GM19043 (cell line): ENCODE measurements around the gene CAPN5.
"Not testable (repeated sequence)": the region's sequence is repeated elsewhere in the genome, so short reads cannot be mapped to it uniquely, and the experiment has no call there.

Experiments
- ATAC-seq: cut with Tn5 transposase; IDR thresholded peaks from one replicate; pipeline ENCODE4 v1.9.1; 2021; ENCODE audit warnings: low read depth; ENCODE audit not compliant: unreplicated experiment

CAPN5 gene

DNA sequence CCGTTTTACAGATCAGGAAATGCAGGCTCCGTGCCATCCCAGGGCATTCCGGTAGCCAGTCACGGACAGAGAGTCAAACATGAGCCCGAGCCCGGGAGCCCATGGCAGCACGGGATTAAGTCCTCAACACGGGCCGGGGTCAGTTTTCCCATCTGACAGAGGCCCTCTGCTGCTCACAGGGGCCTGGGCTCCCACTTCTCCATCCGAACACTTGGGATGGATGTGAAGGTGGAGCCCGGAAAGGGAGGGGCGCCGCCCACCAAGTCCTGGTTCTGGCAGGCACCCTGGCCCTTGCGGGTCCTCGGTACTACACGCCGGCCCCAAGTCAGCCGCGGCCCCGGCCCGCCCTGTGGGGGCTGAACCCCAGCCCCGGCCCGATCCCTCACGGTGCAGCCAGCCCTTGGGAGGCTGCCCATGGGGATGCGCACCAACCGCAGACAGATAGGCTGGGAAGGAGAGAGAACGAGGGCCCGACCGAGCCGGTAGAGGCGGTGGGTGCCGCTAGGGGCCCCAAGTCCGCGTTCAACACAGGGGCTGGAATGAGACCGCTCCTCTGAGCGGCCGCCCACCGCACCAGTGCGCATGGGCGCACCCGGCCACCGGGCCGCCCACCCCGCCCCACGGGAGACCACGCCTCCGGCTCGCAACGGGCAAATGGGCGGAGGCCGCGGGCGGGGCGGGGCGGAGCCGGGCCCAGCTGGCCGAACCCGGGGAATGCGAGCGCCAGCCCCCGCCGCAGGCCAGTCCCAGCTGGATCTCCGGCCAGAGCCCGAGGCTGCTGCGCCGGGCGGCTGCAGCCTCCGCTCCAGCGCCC, at the start of gene CAPN5:
CAPN5 (plus strand) TSS at position 743 of the 814 bp plus-strand sequence. CDS start 17,916 bp downstream, outside the sequence.
- peak; percentile 83 for ATAC-seq

DNA sequence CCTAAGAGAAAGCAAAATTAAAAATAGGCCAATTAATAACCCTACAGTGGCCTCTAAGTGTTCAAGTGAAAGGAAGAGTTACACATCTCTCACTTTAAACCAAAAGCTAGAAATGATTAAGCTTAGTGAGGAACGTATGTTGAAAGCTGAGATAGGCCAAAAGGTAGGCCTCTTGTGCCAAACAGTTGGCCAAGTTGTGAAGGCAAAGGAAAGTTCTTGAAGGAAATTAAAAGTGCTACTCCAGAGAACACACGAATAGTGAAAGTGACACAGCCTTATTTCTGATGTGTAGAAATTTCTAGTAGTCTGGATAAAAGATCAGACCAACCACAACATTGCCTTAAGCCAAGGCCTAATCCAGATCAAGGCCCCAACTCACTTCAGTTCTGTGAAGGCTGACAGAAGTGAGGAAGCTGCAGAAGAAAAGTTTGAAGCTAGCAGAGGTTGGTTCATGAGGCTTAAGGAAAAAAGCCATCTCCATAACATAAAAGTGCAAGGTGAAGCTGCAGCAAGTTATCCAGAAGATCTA, 48.3 kb upstream of the CAPN5 start:
- ATAC-seq: not testable (repeated sequence)

DNA sequence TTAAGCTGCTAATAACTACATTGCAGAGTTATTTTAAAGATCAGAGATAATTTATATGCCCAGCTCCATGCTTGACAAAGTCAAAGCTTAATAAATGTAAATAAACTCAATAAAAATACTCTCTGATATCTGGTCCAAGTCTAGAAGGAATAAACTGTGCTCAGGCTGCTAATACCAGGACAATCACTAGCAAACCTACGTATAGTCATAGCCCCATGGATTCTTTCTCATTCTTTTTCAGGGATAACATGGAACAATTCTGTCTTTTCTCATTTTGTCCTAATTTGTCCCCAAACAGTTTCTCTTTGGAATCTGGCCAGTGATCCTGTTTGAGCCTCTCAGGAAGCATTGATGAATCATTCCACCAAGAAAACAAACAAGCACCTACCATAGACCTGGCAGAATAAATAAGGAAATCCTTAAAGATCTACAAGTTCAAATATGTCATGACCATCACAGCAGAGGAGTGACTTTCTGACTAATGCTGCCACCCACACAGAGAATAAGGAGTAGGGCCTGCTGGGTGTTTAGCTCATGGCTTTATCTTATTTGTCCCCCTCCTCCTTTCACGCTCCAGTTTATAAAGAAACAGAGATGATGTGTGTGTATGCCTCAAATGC, 46.7 kb upstream of the CAPN5 start:
- ATAC-seq: no peak

DNA sequence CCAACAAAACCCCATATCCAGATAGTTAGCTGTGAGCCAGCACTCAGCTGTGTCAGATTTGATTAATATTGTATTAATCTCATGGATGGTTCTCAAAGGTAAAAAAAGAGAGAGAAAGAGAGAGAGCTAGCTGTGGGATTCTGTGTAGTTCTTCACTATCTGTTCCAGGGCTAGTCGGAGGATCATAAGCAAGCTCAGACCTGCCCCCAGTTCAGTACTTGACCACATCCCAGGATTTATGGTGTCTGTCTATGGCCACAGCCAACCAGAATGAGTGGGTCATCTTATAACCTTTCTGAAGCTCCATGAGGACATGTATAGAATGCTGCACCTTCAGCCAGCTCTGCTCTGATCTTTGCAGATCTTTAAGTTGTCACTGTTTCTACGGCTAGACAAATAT, 46.0 kb upstream of the CAPN5 start:
- ATAC-seq: no peak

DNA sequence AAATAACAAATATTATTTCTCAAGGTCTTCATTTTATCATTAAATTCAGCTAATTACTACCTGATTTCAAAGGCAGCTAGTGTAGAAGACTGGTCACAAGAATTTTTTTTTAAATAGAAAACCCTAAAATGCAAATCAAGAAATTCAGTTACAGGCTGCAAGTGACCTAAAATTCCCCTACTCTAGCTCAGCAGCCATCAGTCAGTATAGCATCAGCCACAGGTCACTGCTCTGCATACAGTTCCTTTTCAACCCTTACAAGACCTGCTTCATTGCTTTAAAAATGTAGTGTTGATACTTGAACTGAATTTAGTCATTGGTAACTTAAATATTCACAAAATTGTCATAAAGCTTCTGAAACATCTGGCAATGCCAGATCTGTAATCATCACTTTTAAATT, 42.0 kb upstream of the CAPN5 start:
- no peak for ATAC-seq

DNA sequence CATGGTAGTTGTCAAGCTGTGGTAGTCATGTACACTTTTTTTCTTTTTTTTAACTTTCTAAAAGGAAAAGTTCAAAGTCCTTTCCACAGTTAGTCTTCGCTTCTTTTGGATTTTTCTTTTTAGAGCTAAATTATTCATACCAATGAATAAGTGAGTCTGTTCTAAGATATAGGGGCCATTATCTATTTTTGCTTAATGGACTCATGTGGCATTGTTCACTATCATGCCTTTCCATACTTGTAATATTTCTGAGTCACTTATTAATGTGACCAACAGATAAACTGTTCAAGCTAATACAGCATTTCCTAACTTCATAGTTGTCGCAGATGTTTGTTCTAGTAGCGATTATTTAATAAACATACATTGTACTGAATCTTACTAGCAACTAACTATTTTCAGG, 40.5 kb upstream of the CAPN5 start:
- ATAC-seq: no peak

DNA sequence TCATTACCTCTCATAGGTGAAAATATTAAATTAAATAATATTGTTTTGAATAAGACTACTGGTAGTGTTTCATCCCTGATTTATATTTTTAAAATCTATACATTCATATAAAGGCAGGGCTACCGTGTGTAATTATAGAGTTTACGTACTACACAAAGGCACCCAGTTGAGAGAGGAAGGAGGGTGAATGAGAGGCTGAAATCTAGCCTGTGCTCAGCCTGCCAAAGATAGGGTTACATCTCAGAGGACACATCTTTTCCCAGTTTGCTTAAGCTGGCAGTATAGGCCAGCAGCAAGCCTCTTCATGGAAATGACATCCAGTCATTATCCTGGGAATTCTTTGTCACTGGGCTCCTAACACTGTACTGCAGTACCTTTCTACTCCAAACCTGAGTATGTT, 40.0 kb upstream of the CAPN5 start:
- no peak for ATAC-seq

DNA sequence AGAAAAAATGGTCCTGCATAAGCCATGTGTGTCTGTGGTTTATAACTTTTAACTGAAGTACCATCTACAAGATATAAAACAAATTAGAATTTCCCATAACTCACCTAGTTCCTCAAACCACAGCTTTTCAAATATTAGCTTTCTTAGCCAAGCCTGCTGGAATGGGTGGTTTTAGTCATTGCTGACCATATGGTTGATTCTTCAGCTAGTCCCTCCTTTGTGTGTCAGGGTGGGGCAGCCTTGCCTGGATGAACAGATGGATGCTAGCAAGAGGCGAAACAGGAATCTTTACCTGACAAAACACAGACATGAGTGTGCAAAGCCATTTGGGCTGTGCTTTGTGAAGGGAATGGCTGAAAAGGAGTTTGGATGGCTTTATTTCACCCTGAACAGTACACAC, 39.5 kb upstream of the CAPN5 start:
- ATAC-seq: no peak

DNA sequence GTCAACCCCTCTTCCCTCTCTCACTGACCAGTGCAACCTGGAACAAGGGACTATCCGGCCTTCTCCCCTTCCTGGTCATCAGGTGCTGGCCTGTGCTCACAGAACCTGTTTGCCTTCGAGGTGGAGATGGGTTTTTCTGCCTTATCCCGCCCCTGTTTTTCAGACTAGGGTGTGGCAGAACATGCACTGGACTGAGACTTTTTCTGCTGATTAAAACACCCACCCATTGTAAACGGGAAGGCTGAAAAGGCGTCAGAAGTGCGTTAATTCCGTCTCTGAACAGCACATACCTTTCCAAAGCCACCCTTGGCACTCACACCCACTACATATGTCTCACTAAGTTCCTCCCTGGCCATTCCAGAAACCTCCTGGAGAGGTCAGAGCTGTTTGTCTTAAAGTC, 36.9 kb upstream of the CAPN5 start:
- no peak for ATAC-seq

DNA sequence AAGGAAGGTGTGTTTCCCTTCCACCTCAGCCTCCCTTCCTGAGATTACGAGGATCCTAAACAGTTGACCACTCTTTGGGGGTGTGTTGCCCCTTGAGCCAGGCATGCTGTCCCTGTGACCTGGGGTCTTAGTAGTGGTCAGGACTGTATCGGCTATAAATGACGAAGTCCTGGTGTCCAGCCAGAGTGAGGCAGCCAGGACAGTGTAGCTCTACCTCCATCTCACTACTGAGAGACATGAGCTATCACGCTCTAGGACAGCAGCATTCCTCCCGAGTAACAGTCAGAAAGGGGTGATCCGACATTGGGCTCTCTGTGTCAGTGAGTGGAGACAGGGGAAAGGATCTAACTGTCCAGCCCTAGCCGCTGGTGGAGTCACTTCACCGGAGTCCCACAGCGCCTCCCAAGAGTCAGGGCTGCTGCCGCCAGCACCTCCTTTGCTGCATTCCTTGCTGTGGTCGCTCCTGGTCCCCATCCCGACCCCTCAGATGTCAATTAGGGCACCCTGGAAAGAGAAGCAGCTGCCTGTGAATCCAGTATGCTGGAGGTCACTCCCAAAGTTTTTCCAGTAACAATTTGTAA, 35.8 kb upstream of the CAPN5 start:
- no peak for ATAC-seq

DNA sequence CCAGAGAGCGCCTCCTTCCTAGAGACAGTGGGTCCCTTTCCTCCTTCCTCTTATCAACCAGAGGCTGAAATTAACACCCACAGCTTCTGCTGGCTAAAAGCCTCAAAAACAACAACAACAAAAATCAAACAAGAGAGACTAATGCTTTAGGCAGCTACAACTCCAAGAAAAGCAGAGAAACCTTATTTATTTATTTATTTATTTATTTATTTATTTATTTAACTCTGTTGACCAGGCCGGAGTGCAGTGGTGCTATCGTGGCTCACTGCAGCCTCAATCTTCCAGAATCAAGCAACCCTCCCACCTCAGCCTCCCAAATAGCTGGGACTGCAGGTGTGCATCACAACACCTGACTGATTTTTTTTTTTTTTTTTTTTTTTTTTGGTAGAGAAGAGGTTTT, 35.2 kb upstream of the CAPN5 start:
- no peak for ATAC-seq

DNA sequence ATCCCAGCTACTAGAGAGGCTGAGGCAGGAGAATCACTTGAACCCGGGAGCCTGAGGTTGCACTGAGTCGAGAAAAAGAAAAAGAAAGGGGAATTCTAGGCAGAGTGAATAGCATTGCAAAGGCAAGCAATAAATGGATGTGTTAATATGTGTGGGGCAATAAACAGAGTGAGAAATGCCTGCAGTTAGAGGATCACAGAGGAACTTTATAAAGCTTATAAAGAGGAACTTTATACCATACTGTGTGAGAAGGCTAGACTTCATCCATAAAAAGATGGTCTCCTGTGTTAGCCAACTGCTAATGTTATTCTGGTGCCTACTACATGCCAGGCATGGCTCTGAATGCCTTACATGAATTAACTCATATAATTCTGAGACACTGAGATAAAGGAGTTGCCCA, 31.7 kb upstream of the CAPN5 start:
- ATAC-seq: no peak

DNA sequence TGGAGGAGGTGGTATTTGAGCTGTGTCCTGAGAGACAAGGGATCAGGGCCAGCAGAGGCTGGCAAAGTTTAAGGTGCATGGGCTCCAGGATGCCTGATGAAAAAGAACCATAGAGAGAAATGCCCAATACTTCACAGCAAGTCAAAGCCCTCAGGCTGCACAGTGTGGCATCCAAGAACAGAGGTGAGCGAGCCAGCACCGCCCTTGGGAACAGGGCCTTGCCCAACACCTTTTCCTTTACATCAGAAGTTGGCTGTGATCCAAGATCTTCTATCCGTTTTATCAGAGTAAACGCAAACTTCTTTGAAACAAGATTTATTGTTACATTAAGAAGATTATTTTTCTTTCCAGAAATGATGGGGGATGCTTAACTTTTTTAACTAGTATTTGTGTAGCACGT, 31.2 kb upstream of the CAPN5 start:
- no peak for ATAC-seq

DNA sequence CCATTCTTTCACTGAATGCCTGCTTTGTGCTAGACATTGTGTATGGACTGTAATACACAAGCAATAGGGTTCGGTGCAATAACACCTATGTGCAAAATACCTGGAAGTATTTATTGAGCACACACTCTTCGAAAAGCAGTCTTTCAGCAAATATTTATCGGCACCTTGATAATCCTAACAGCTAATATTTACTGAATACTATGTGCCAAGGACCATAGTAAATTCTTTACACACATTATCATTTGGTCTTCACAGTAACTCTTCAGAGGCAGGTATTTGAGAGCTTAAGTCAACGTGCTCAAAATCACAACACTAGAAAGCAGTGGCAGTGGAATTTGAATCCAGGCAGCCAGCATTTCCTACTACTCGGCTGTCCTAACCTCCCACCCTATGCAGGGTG, 30.4 kb upstream of the CAPN5 start:
- no peak for ATAC-seq

DNA sequence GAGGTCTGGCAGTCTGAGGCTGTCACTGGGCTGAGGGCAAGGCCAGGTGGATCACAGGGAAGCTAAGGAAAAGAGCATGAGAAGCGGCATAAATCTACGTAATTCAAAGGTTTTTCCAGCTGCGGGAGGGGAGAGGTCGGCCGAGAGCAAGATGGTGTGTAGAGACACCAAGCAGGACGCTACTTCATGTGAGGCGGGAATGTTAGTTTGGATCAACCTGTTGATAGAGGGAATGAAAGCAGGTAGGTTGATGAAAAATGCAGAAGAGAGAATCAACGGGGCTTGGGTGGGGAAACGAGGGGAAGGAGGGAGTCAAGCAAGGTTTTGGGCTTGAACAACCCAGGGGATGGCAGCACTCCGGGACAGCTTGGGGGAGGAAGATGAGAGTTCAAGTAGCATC, 29.7 kb upstream of the CAPN5 start:
- no peak for ATAC-seq

DNA sequence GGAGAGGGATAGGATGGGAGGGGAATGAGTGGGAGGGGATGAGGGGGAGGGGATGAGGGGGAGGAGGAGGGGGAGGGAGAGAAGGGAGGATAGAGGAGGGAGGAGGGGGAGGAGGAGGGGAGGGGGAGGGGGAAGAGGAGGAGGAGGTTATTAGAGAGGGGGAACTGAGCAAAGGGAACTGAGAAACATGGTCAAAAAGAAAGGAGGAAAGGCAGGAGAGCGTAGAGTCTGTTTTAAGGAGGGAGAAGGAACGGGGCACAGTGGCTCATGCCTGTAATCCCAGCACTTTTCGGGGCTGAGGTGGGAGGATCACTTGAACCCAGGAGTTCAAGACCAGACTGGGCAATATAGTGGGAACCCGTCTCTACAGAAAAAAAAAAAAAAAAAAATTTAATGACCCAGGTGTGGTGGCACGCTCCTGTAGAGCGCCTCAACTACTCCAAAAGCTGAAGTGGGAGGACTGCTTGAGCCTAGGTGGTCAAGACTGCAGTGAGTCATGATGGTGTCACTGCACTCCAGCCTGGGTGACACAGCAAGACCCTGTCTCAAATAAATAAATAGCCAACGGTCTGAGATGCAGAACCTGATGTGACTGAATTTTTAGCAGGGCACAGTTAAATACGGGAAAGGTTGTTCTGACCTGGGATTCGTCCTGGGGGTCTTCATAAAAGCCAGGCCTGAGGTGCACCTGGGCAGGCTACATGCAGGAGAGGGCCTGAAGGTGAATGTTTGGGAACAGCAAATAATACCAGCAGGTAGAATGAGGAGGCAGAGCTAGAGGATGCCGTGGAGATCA, 28.5 kb upstream of the CAPN5 start:
- no peak for ATAC-seq

DNA sequence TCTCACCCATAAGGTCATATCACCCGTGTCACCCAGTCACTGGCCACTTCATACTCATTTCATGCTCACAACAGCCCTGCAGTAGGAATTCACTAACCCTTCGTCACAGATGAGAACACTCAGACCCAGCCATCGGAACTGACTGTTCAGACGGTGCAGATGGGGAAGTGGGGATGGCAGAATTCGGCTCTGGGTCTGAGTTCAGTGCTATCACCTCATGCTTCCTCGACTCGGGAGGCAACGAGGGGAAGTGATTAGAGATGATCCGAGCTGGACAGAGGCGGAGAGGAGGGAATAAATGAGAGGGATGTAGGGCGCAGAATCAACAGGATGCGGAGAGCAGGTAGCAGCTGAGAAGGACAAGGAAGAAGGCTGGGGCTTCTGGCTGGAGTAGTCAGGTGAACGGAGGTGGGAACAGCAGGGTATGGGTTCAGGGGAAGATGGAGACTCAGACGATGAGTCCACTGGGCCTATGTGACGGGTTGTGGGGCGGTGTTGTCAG, 27.9 kb upstream of the CAPN5 start:
- ATAC-seq: peak; percentile 65

DNA sequence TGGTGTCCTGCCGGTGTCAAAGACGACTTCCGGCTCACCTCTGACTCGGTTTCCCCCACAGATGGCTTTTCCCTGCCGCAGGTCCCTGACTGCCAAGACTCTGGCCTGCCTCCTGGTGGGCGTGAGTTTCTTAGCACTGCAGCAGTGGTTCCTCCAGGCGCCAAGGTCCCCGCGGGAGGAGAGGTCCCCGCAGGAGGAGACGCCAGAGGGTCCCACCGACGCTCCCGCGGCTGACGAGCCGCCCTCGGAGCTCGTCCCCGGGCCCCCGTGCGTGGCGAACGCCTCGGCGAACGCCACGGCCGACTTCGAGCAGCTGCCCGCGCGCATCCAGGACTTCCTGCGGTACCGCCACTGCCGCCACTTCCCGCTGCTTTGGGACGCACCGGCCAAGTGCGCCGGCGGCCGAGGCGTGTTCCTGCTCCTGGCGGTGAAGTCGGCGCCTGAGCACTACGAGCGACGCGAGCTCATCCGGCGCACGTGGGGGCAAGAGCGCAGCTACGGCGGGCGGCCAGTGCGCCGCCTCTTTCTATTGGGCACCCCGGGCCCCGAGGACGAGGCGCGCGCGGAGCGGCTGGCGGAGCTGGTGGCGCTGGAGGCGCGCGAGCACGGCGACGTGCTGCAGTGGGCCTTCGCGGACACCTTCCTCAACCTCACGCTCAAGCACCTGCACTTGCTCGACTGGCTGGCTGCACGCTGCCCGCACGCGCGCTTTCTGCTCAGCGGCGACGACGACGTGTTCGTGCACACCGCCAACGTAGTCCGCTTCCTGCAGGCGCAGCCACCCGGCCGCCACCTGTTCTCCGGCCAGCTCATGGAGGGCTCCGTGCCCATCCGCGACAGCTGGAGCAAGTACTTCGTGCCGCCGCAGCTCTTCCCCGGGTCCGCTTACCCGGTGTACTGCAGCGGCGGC, 27.0 kb upstream of the CAPN5 start:
- no peak for ATAC-seq

DNA sequence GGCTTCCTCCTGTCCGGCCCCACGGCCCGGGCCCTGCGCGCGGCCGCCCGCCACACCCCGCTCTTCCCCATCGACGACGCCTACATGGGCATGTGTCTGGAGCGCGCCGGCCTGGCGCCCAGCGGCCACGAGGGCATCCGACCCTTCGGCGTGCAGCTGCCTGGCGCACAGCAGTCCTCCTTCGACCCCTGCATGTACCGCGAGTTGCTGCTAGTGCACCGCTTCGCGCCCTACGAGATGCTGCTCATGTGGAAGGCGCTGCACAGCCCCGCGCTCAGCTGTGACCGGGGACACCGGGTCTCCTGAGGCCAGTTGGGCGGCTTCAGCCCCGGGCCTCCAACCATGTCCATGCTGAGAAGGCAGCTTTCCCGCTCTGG, 26.4 kb upstream of the CAPN5 start:
- no peak for ATAC-seq

DNA sequence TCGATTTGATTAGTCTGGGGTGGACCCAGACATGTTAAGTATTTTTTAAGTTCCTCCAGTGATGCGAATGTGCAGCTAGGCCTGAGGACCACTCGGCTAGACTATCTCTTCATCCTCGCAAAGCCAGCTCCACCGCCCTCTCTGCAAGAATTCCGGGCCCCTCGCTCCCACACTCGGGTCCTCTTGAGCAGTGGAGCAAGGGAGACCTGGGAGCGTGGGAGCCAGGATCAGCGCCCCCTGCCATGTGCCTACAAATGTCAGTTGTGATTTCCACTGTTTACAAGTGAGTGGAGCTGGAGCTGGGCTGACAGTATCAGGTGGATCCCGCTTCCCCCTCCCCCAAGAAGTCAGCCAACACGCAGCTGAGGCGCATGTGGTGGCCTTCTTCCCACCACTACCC, 25.9 kb upstream of the CAPN5 start:
- no peak for ATAC-seq
